ENCODE measurements around the gene STING1. TPM values are rescaled to one million over a fixed set of nuclear protein-coding genes. Genes with fewer than 3 reads are reported as not detected.

STING1 gene
- total and polyA plus RNA-seq, 2 of the 8 experiments (the other 6 are each of a cell fraction or from before 2014, with no cell fraction given): 0.26 to 0.47 TPM

GRCh38 chr5:139460455-139460854 lies 22.1 kb downstream of the STING1 start:
- Histone ChIP-seq H3K36me3 (ENCODE audit: control insufficient read depth in 2 of 4, insufficient read depth in 4 of 4, low read length in 3 of 4) (no peaks in the 10 kb centered on the region), H4K5ac (ENCODE audit: insufficient read length, low read depth, low read length) (no peak overlapping the region), H3K4me2 (ENCODE audit: insufficient read depth in 1 of 2, low read depth in 2 of 2, low read length in 2 of 2) (no peak overlapping the region), H3K79me1 (ENCODE audit: low read depth, low read length) (no peaks in the 10 kb centered on the region), H3K4ac (replicated peaks; ENCODE audit: insufficient read length, low read depth, low read length) (no peak overlapping the region), H4K8ac (ENCODE audit: extremely low read depth, insufficient read depth, low read length) (no peak overlapping the region), H3K9me3 (ENCODE audit: insufficient read depth in 2 of 2, low read depth in 1 of 2, low read length in 1 of 2) (no peaks in the 10 kb centered on the region), H3K79me2 (ENCODE audit: control insufficient read depth in 1 of 2, insufficient read depth in 2 of 2, low read length in 2 of 2) (no peaks in the 10 kb centered on the region), H2BK120ac (replicated peaks; ENCODE audit: low read depth, low read length) (no peak overlapping the region), H3K27ac (ENCODE audit: low read depth, low read length) (no peak overlapping the region), H3K4me1 (replicated peaks in 1 of 4; ENCODE audit: control insufficient read depth in 3 of 4, insufficient read depth in 4 of 4, low read length in 3 of 4) (peaks cover 5 to 15% (median 12%) of the 10 kb centered on the region in 4 experiments; a peak in 6 of 7 replicates), H4K20me1 (replicated peaks in 1 of 2; ENCODE audit: control insufficient read depth in 1 of 2, insufficient read depth in 2 of 2, low read length in 2 of 2) (no peaks in the 10 kb centered on the region), H2AFZ (ENCODE audit: low read length) (no peak overlapping the region), H2BK12ac (ENCODE audit: low read depth, low read length) (no peak overlapping the region), H3K56ac (replicated peaks; ENCODE audit: insufficient read length, low read depth, low read length) (no peak overlapping the region), H3K4me3 (ENCODE audit: extremely low read depth in 1 of 4, insufficient read depth in 2 of 4, low read depth in 3 of 4, low read length in 4 of 4) (no peak overlapping the region), H3K14ac (ENCODE audit: insufficient read length) (no peak overlapping the region), H2BK15ac (ENCODE audit: low read length) (no peak overlapping the region), H3K9ac (replicated peaks in 1 of 4; ENCODE audit: extremely low read depth in 1 of 4, low read depth in 3 of 4, low read length in 3 of 4) (no peak overlapping the region), H4K91ac (replicated peaks; ENCODE audit: insufficient read length, low read length) (no peak overlapping the region), H2BK20ac (ENCODE audit: low read length) (no peak overlapping the region), H3K23ac (ENCODE audit: insufficient read length) (no peak overlapping the region), H3K23me2 (ENCODE audit: low read depth, low read length) (no peaks in the 10 kb centered on the region), H3K27me3 (replicated peaks in 1 of 4; ENCODE audit: control insufficient read depth in 3 of 4, extremely low read depth in 1 of 4, insufficient read depth in 3 of 4, low read length in 3 of 4) (no peaks in the 10 kb centered on the region), H2BK5ac (ENCODE audit: low read depth, low read length) (no peak overlapping the region), H3K18ac (ENCODE audit: extremely low read depth, low read length) (no peak overlapping the region), H2AK5ac (ENCODE audit: low read depth, low read length) (no peak overlapping the region)
- 75% methylated on average over 1 of the region's 1 CpG; no CpG with 5 or more reads in 1 of the 2 experiments for WGBS, 2 experiments (ENCODE audit: extremely low coverage in 1 of 2, insufficient coverage in 1 of 2, insufficient read length in 1 of 2, insufficient replicate concordance in 2 of 2, low coverage in 1 of 2, low lambda C conversion rate in 2 of 2, missing lambda C conversion rate in 1 of 2)
- no peak for DNase-seq (ENCODE audit: low read depth in 1 of 2, low spot score in 2 of 2)
- ChIA-PET CTCF (ENCODE audit: partially characterized antibody) (interaction anchor here (1.1 to 3.0 kb wide), 2 partner anchors 54 to 59 kb away, joined by 4 to 12 read pairs; no protein-coding TSS in a partner anchor), POLR2A (ENCODE audit: partially characterized antibody) (no interaction called here)
- FAIRE-seq: no peak
- TF ChIP-seq YY1 (IDR thresholded peaks at IDR 0.05; ENCODE audit: low read depth, low read length) (no peak), MAX (IDR thresholded peaks at IDR 0.05) (no peak), SAP30 (IDR thresholded peaks at IDR 0.05; ENCODE audit: insufficient read depth, insufficient replicate concordance, low read length) (no peak)
